H1 (cell line): ENCODE measurements around the gene CHST9. TPM values are rescaled to one million over a fixed set of nuclear protein-coding genes. Genes with fewer than 3 reads are reported as not detected.

Experiments
- CTCF ChIA-PET: fragments of 300-600 bp; sonication (Branson Sonifier 250); formaldehyde crosslinking; loops from one replicate; lab custom pipeline; 2021; ENCODE audit not compliant: partially characterized antibody; lab: Charles Lee
- POLR2A ChIA-PET: fragments of 300-600 bp; sonication (Branson Sonifier 250); formaldehyde crosslinking; loops from one replicate; lab custom pipeline; 2021; ENCODE audit warnings: inconsistent platforms; ENCODE audit not compliant: partially characterized antibody; lab: Charles Lee
- DNase-seq, 2 experiments: peaks; one replicate each; pipeline versions ENCODE4 v3.0.0 to v3.0.0-alpha.2; 2010 to 2022; ENCODE audit warnings: low spot score in 2 of 2, low read depth in 1 of 2, mixed read lengths in 1 of 2
- FAIRE-seq: peaks from 2 replicates; lab custom pipeline; 2011; peaks lifted over from hg19 to GRCh38; lab: Jason Lieb, UNC
- H2AFZ ChIP-seq: 2 replicates; pipeline ENCODE4 v1.8.1; 2012; ENCODE audit warnings: low read length, inconsistent platforms
- H2AK5ac ChIP-seq: 2 replicates; pipeline ENCODE4 v1.6.1; 2013; ENCODE audit warnings: low read depth, low read length
- H2BK120ac ChIP-seq: replicated peaks from 2 replicates; pipeline ENCODE3; 2013; ENCODE audit warnings: low read depth, low read length, inconsistent platforms
- H2BK12ac ChIP-seq: 2 replicates; pipeline ENCODE4 v1.6.1; 2013; ENCODE audit warnings: low read depth, low read length
- H2BK15ac ChIP-seq: 2 replicates; pipeline ENCODE4 v1.6.1; 2013; ENCODE audit warnings: low read length
- H2BK20ac ChIP-seq: 2 replicates; pipeline ENCODE4 v1.6.1; 2013; ENCODE audit warnings: low read length
- H2BK5ac ChIP-seq: 2 replicates; pipeline ENCODE4 v1.6.1; 2013; ENCODE audit warnings: low read depth, low read length
- H3K14ac ChIP-seq: 2 replicates; pipeline ENCODE4 v1.6.1; 2013; ENCODE audit warnings: inconsistent platforms; ENCODE audit not compliant: insufficient read length
- H3K18ac ChIP-seq: 2 replicates; pipeline ENCODE4 v1.6.1; 2013; ENCODE audit warnings: low read length; ENCODE audit errors: extremely low read depth
- H3K23ac ChIP-seq: 2 replicates; pipeline ENCODE4 v1.6.1; 2013; ENCODE audit warnings: inconsistent platforms; ENCODE audit not compliant: insufficient read length
- H3K23me2 ChIP-seq: 2 replicates; pipeline ENCODE4 v1.6.1; 2013; ENCODE audit warnings: low read depth, low read length
- H3K27ac ChIP-seq: 2 replicates; pipeline ENCODE4 v1.6.1; 2011; ENCODE audit warnings: low read depth, low read length, inconsistent platforms
- H3K27me3 ChIP-seq, 4 experiments: replicated peaks in 1 of 4; 1 replicate in 1 of 4; 2 replicates in 3 of 4; pipeline versions ENCODE4 v1.6.1 to v1.8.1; 2011 to 2013; ENCODE audit warnings: low read length in 3 of 4, mild to moderate bottlenecking in 3 of 4, inconsistent platforms in 2 of 4, mixed read lengths in 2 of 4, moderate library complexity in 1 of 4; ENCODE audit not compliant: control insufficient read depth in 3 of 4, insufficient read depth in 3 of 4; ENCODE audit errors: extremely low read depth in 1 of 4
- H3K36me3 ChIP-seq, 4 experiments: 2 replicates each; pipeline versions ENCODE4 v1.6.1 to v1.8.1; 2011 to 2013; ENCODE audit warnings: mild to moderate bottlenecking in 4 of 4, low read length in 3 of 4, moderate library complexity in 2 of 4, control low read depth in 1 of 4, inconsistent platforms in 1 of 4; ENCODE audit not compliant: insufficient read depth in 4 of 4, control insufficient read depth in 2 of 4
- H3K4ac ChIP-seq: replicated peaks from 2 replicates; pipeline ENCODE3; 2013; ENCODE audit warnings: low read length, low read depth, mixed read lengths, inconsistent platforms; ENCODE audit not compliant: insufficient read length
- H3K4me1 ChIP-seq, 4 experiments: replicated peaks in 1 of 4; 1 replicate in 1 of 4; 2 replicates in 3 of 4; pipeline versions ENCODE4 v1.6.1 to v1.8.1; 2011 to 2013; ENCODE audit warnings: low read length in 3 of 4, inconsistent platforms in 2 of 4, mixed read lengths in 1 of 4; ENCODE audit not compliant: insufficient read depth in 4 of 4, control insufficient read depth in 3 of 4
- H3K4me2 ChIP-seq, 2 experiments: 2 replicates each; pipeline versions ENCODE4 v1.6.1 to v1.8.1; 2011 to 2013; ENCODE audit warnings: low read depth in 2 of 2, low read length in 2 of 2, control low read depth in 1 of 2, inconsistent platforms in 1 of 2, mild to moderate bottlenecking in 1 of 2; ENCODE audit not compliant: insufficient read depth in 1 of 2
- H3K4me3 ChIP-seq, 4 experiments: fragments of 200-600, 300-600 bp in 1 of 4; sonication (generic), shearing (Covaris generic), sonication (Bioruptor Twin) in 1 of 4; 2 replicates each; pipeline versions ENCODE4 v1.5.1 to v1.8.1; 2011 to 2016; ENCODE audit warnings: low read length in 4 of 4, low read depth in 3 of 4, control low read depth in 2 of 4, inconsistent platforms in 2 of 4, mild to moderate bottlenecking in 2 of 4, mixed read lengths in 1 of 4, moderate library complexity in 1 of 4; ENCODE audit not compliant: insufficient read depth in 2 of 4; ENCODE audit errors: extremely low read depth in 1 of 4
- H3K56ac ChIP-seq: replicated peaks from 2 replicates; pipeline ENCODE3; 2013; ENCODE audit warnings: low read depth, mild to moderate bottlenecking, mixed read lengths, low read length, inconsistent platforms; ENCODE audit not compliant: insufficient read length
- H3K79me1 ChIP-seq: 2 replicates; pipeline ENCODE4 v1.6.1; 2013; ENCODE audit warnings: low read depth, low read length, control low read depth
- H3K79me2 ChIP-seq, 2 experiments: 2 replicates each; pipeline versions ENCODE4 v1.6.1 to v1.8.1; 2012 to 2013; ENCODE audit warnings: low read length in 2 of 2, mild to moderate bottlenecking in 2 of 2, inconsistent platforms in 1 of 2; ENCODE audit not compliant: insufficient read depth in 2 of 2, control insufficient read depth in 1 of 2
- H3K9ac ChIP-seq, 4 experiments: replicated peaks in 1 of 4; 1 replicate in 1 of 4; 2 replicates in 3 of 4; pipeline versions ENCODE4 v1.6.1 to v1.8.1; 2011 to 2013; ENCODE audit warnings: low read depth in 3 of 4, low read length in 3 of 4, control low read depth in 2 of 4, mild to moderate bottlenecking in 2 of 4, moderate library complexity in 2 of 4, inconsistent platforms in 1 of 4; ENCODE audit errors: extremely low read depth in 1 of 4
- H3K9me3 ChIP-seq, 2 experiments: 2 replicates each; pipeline versions ENCODE4 v1.6.1 to v1.8.1; 2012 to 2013; ENCODE audit warnings: mild to moderate bottlenecking in 2 of 2, moderate library complexity in 2 of 2, control low read depth in 1 of 2, inconsistent platforms in 1 of 2, low read depth in 1 of 2, low read length in 1 of 2, mixed read lengths in 1 of 2; ENCODE audit not compliant: insufficient read depth in 2 of 2
- H4K20me1 ChIP-seq, 2 experiments: replicated peaks in 1 of 2; 2 replicates each; pipeline versions ENCODE3 to v1.8.1; 2011 to 2013; ENCODE audit warnings: inconsistent platforms in 2 of 2, low read length in 2 of 2, mild to moderate bottlenecking in 1 of 2; ENCODE audit not compliant: insufficient read depth in 2 of 2, control insufficient read depth in 1 of 2
- H4K5ac ChIP-seq: 2 replicates; pipeline ENCODE4 v1.6.1; 2013; ENCODE audit warnings: low read length, low read depth, mixed read lengths, inconsistent platforms; ENCODE audit not compliant: insufficient read length
- H4K8ac ChIP-seq: 2 replicates; pipeline ENCODE4 v1.8.0; 2013; ENCODE audit warnings: mild to moderate bottlenecking, moderate library complexity, low read length, inconsistent platforms; ENCODE audit not compliant: insufficient read depth; ENCODE audit errors: extremely low read depth
- H4K91ac ChIP-seq: replicated peaks from 2 replicates; pipeline ENCODE3; 2013; ENCODE audit warnings: low read length, mixed read lengths, inconsistent platforms; ENCODE audit not compliant: insufficient read length
- BCL11A ChIP-seq, 2 experiments: IDR thresholded peaks; one replicate each; pipeline ENCODE4 v1.6.1; 2011; ENCODE audit warnings: low read depth in 2 of 2, low read length in 2 of 2, mild to moderate bottlenecking in 2 of 2
- CEBPB ChIP-seq: IDR thresholded peaks from 2 replicates; pipeline ENCODE4 v1.6.1; 2012; ENCODE audit warnings: low read depth, low read length
- CTCF ChIP-seq, 3 experiments: IDR thresholded peaks; 1 replicate in 2 of 3; 2 replicates in 1 of 3; pipeline versions ENCODE4 v1.5.1 to v1.6.1; 2011; ENCODE audit warnings: low read length in 3 of 3, mild to moderate bottlenecking in 3 of 3, inconsistent platforms in 2 of 3, low read depth in 1 of 3, moderate library complexity in 1 of 3; ENCODE audit not compliant: insufficient read depth in 1 of 3; ENCODE audit errors: control extremely low read depth in 1 of 3
- FOSL1 ChIP-seq: IDR thresholded peaks from 2 replicates; pipeline ENCODE4 v1.6.1; 2011; ENCODE audit warnings: mild to moderate bottlenecking, low read depth, low read length, moderate library complexity; ENCODE audit not compliant: insufficient read depth
- POU5F1 ChIP-seq: IDR thresholded peaks from 2 replicates; pipeline ENCODE4 v1.6.1; 2011; ENCODE audit warnings: low read depth, mild to moderate bottlenecking, low read length, moderate library complexity
- RXRA ChIP-seq: IDR thresholded peaks from 2 replicates; pipeline ENCODE4 v1.6.1; 2011; ENCODE audit warnings: low read depth, mild to moderate bottlenecking, low read length, moderate library complexity; ENCODE audit not compliant: insufficient read depth
- SP2 ChIP-seq: IDR thresholded peaks from 2 replicates; pipeline ENCODE4 v1.6.1; 2012; ENCODE audit warnings: mild to moderate bottlenecking, low read length, inconsistent platforms
- WGBS, 2 experiments: shearing (Covaris generic) in 1 of 2; methylation state at CpG; one replicate each; pipeline versions ENCODE4 v1.1.6 to v1.1.7; 2013 to 2015; ENCODE audit warnings: low lambda C conversion rate in 2 of 2, mixed read lengths in 2 of 2, inconsistent platforms in 1 of 2, low coverage in 1 of 2, missing lambda C conversion rate in 1 of 2; ENCODE audit not compliant: insufficient replicate concordance in 2 of 2, insufficient coverage in 1 of 2, insufficient read length in 1 of 2; ENCODE audit errors: extremely low coverage in 1 of 2, missing lambda C conversion rate in 1 of 2; 5-methylcytosine and 5-hydroxymethylcytosine counted together
- polyA plus RNA-seq, 7 experiments: library from polyadenylated mRNA; depleted of rRNA in 3 of 7; stranded (reverse) in 5 of 7; unstranded in 2 of 7; fragments of >200 nt in 5 of 7; fragments of 200-250 nt in 2 of 7; gene quantifications; 1 replicate in 5 of 7; 2 replicates in 1 of 7; 4 replicates in 1 of 7; pipeline versions ENCODE4 v1.2.1 to v1.2.3, GENCODE V29; 2011 to 2013; ENCODE audit warnings: missing spikeins in 2 of 7, mixed read lengths in 2 of 7
- total RNA-seq: library from RNA; stranded (reverse); fragmentation: NEBNext Ultra II Directional; extraction: Animal tissue kit (Norgen Biotek cat#: 25700); gene quantifications from 2 replicates; pipeline ENCODE4 v1.2.1, GENCODE V29; 2021

The CHST9 gene
- total and polyA plus RNA-seq, 2 of the 8 experiments (the other 6 are each of a cell fraction or from before 2014, with no cell fraction given) = 3.2 to 24.3 TPM

DNA sequence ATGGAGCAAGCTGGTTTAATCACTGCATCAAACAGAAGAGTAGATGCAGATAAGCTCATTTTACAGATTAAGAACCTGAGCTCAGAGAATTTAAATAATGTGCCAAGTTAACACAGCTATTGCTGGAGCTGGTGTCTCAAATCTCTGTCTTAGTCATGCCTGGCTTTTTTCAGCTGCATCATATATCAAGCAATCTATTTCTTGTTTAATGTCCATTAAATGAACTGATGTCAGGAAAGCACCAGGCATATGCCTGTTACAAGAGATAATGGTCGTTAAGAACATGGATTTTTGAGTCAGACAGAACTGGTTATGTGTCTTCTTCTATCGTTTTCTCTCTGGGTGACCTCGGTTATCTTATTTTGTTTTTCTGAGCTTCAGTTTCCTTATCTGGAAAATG lies 259.8 kb downstream of the CHST9 start:
- no peak overlapping the region for H2BK5ac ChIP-seq

More for the DNA sequence above, 259.8 kb downstream of the CHST9 start:
- Histone ChIP-seq H2BK120ac (no peak overlapping the region), H2AK5ac (no peak overlapping the region), H3K79me1 (no peaks in the 10 kb centered on the region), H4K20me1 (no peaks in the 10 kb centered on the region), H3K36me3 (no peaks in the 10 kb centered on the region), H3K23me2 (no peaks in the 10 kb centered on the region), H3K23ac (no peak overlapping the region), H3K79me2 (no peaks in the 10 kb centered on the region), H4K91ac (no peak overlapping the region), H3K4me3 (no peak overlapping the region), H3K14ac (no peak overlapping the region), H2AFZ (no peak overlapping the region), H4K5ac (no peak overlapping the region), H3K9ac (no peak overlapping the region), H3K4me1 (peaks cover 4 to 6% (median 5%) of the 10 kb centered on the region in 4 experiments; a peak in 3 of 7 replicates), H3K18ac (no peak overlapping the region), H2BK12ac (no peak overlapping the region), H3K4me2 (no peak overlapping the region), H3K4ac (no peak overlapping the region), H3K56ac (no peak overlapping the region), H2BK15ac (no peak overlapping the region), H2BK20ac (no peak overlapping the region), H3K27ac (no peak overlapping the region), H3K27me3 (no peaks in the 10 kb centered on the region), H4K8ac (no peak overlapping the region), H3K9me3 (peaks cover 0 to 11% of the 10 kb centered on the region in 2 experiments; a peak in 2 of 4 replicates)
- CTCF ChIA-PET = interaction anchor here (0.7 to 0.9 kb wide), 2 partner anchors 85 to 121 kb away, joined by 3 to 5 read pairs; no protein-coding TSS in a partner anchor
- 92% methylated on average over 3 of the region's 3 CpGs; no CpG with 5 or more reads in 1 of the 2 experiments for WGBS, 2 experiments
- POLR2A ChIA-PET = interaction anchor here (0.7 kb wide), 1 partner anchor 31 kb away, joined by 3 read pairs; no protein-coding TSS in a partner anchor
- no peak for FAIRE-seq
- DNase-seq = no peak
- TF ChIP-seq FOSL1 (no peak), RXRA (no peak), BCL11A (IDR thresholded peaks at IDR 0.05; ENCODE audit: low read depth in 2 of 2, low read length in 2 of 2) (no peak), CTCF (IDR thresholded peaks at IDR 0.05; ENCODE audit: control extremely low read depth in 1 of 3, insufficient read depth in 1 of 3, low read depth in 1 of 3, low read length in 3 of 3) (no peak), SP2 (no peak), CEBPB (no peak), POU5F1 (no peak)
